Naive thymus-derived CD4-positive, alpha-beta T cell (primary cell): Measurements from ENCODE around the gene ZDHHC14. TPM values are rescaled to one million over a fixed set of nuclear protein-coding genes. Genes with fewer than 3 reads are reported as not detected.
"Not testable (repeated sequence)": the region's sequence is repeated elsewhere in the genome, so short reads cannot be mapped to it uniquely, and the experiment has no call there.

ENCODE experiments used
- ATAC-seq: fragments of 150-1000 bp; cut with Tn5 transposase; 2 replicates; pipeline ENCODE4 v1.10.0; 2021; ENCODE audit warnings: mild to moderate bottlenecking, moderate library complexity
- CTCF ChIA-PET: fragments of 350-600 bp; sonication (Branson Sonifier 250); formaldehyde crosslinking; loops from one replicate; lab custom pipeline; 2021; ENCODE audit warnings: antibody characterized with exemption; lab: Charles Lee
- POLR2A ChIA-PET: fragments of 350-600 bp; sonication (Branson Sonifier 250); formaldehyde crosslinking; loops from one replicate; lab custom pipeline; 2021; ENCODE audit warnings: antibody characterized with exemption, inconsistent platforms; lab: Charles Lee
- DNase-seq, 9 donors: peaks; one replicate each; pipeline versions ENCODE4 v3.0.0 to v3.0.0-alpha.2; 2020 to 2022; ENCODE audit warnings: mixed read lengths in 1 of 9
- H3K27ac ChIP-seq: one replicate; pipeline ENCODE4 v1.7.0; 2013; ENCODE audit warnings: mild to moderate bottlenecking, low read depth, low read length, moderate library complexity
- H3K27me3 ChIP-seq, 2 donors: one replicate each; pipeline ENCODE4 v1.7.0; 2013; ENCODE audit warnings: low read length in 2 of 2, mild to moderate bottlenecking in 2 of 2, moderate library complexity in 2 of 2; ENCODE audit not compliant: control insufficient read depth in 2 of 2, insufficient read depth in 2 of 2
- H3K36me3 ChIP-seq, 3 experiments: 1 replicate in 2 of 3; 2 replicates in 1 of 3; pipeline ENCODE4 v1.7.0; 2013; ENCODE audit warnings: low read length in 3 of 3, mild to moderate bottlenecking in 3 of 3, moderate library complexity in 1 of 3; ENCODE audit not compliant: insufficient read depth in 3 of 3, control insufficient read depth in 2 of 3
- H3K4me1 ChIP-seq, 2 donors: one replicate each; pipeline ENCODE4 v1.7.0; 2013; ENCODE audit warnings: low read length in 2 of 2, mild to moderate bottlenecking in 2 of 2, moderate library complexity in 1 of 2; ENCODE audit not compliant: control insufficient read depth in 2 of 2, insufficient read depth in 2 of 2
- H3K4me3 ChIP-seq: 2 replicates; pipeline ENCODE4 v1.7.0; 2013; ENCODE audit warnings: mild to moderate bottlenecking, low read length
- H3K9me3 ChIP-seq, 3 experiments: 1 replicate in 2 of 3; 2 replicates in 1 of 3; pipeline ENCODE4 v1.7.0; 2013; ENCODE audit warnings: low read length in 3 of 3; ENCODE audit not compliant: control insufficient read depth in 2 of 3
- H3K27ac Mint-ChIP-seq, 9 donors: one replicate each; pipeline ENCODE4 v1.8.0; 2020 to 2022; ENCODE audit warnings: mixed read lengths in 9 of 9, mild to moderate bottlenecking in 8 of 9, moderate library complexity in 5 of 9, inconsistent platforms in 2 of 9
- H3K27me3 Mint-ChIP-seq, 5 donors: one replicate each; pipeline ENCODE4 v1.8.0; 2021 to 2022; ENCODE audit warnings: mixed read lengths in 5 of 5, mild to moderate bottlenecking in 1 of 5
- H3K36me3 Mint-ChIP-seq, 5 donors: one replicate each; pipeline ENCODE4 v1.8.0; 2020 to 2022; ENCODE audit warnings: mixed read lengths in 5 of 5, mild to moderate bottlenecking in 3 of 5, inconsistent platforms in 1 of 5
- H3K4me1 Mint-ChIP-seq, 7 donors: one replicate each; pipeline ENCODE4 v1.8.0; 2020 to 2022; ENCODE audit warnings: mixed read lengths in 7 of 7, mild to moderate bottlenecking in 3 of 7, inconsistent platforms in 1 of 7
- H3K4me3 Mint-ChIP-seq, 10 donors: one replicate each; pipeline ENCODE4 v1.8.0; 2020 to 2022; ENCODE audit warnings: mild to moderate bottlenecking in 10 of 10, mixed read lengths in 10 of 10, moderate library complexity in 6 of 10, inconsistent platforms in 2 of 10
- H3K9me3 Mint-ChIP-seq, 11 donors: one replicate each; pipeline ENCODE4 v1.8.0; 2020 to 2022; ENCODE audit warnings: mixed read lengths in 11 of 11, mild to moderate bottlenecking in 4 of 11, inconsistent platforms in 1 of 11, moderate library complexity in 1 of 11
- intact Hi-C, 2 donors: fragments of 100-400 bp; cut with micrococcal nuclease; formaldehyde crosslinking; loops; one replicate each; pipeline ENCODE4 v1.15.1; 2023
- polyA plus RNA-seq, 2 donors: library from polyadenylated mRNA; unstranded; fragments of 300-500 nt; fragmentation: Illumina TruSeq; gene quantifications; one replicate each; pipeline ENCODE4 v1.2.3, GENCODE V29; 2021
- total RNA-seq, 6 experiments: library from RNA in 5 of 6; stranded (reverse) in 5 of 6; gene quantifications; 1 replicate in 5 of 6; 2 replicates in 1 of 6; pipeline ENCODE4 v1.2.3 and lab custom pipeline; 2021 to 2026

The ZDHHC14 gene
- total and polyA plus RNA-seq, 7 experiments from 2014 or later: 0.13 to 18.2 (median 0.95) TPM

DNA sequence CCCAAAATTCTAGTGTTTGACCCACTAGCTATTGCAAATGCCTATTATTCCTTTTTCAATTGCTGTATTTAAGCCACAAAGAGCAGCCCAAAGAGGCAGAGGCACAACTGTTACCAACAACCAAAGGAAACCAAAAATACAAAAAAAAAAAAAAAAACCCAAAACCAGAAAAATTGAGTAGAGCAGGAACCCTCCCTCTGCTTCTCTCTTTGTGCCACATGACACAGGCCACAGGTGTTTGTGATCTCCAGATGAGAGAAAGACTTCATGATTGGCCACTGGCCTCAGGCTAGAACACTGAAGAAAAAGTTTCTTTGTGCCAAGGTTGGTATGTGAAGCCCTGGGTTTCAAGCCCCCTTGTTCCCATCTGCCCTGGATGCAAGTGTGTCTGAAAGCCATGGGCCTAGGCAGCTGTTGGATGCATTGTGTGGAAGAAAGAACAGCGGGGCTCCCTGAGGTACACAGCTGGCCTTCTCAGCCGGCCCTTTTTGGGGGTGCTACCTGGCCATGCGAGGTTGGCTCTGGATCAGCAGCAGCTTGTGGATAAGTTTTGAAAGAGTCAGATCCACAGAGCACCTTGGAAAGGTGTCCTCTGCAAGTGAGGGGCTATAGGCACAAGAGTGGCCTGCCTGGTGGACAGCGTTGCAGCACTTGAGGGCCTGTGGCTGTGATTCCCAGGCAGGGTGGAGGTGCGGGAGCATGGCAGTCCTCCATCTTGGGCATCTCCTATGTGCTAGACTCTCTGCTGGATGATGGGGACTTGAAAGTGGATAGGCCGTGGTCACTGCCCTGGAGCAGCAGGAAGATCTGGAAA, 204.5 kb downstream of the ZDHHC14 start:
- Mint-ChIP-seq H3K36me3 (peaks cover 0 to 38% (median 10%) of the 10 kb centered on the region in 5 donors), H3K9me3 (peaks cover 5 to 31% (median 13%) of the 10 kb centered on the region in 11 donors), H3K27me3 (peaks cover 0 to 13% (median 0%) of the 10 kb centered on the region in 5 donors), H3K4me3 (peak overlapping the region in 5 of 10 donors; percentile 12 to 54 (median 26)), H3K27ac (peak overlapping the region in 1 of 9 donors; percentile 56), H3K4me1 (peaks cover 4 to 23% (median 13%) of the 10 kb centered on the region in 7 donors)
- DNase-seq: peak in 6 of 9 donors; percentile 16 to 62 (median 32)
- CTCF ChIA-PET: no interaction called here
- H3K4me3 ChIP-seq: no peak overlapping the region
- H3K27me3 ChIP-seq: no peaks in the 10 kb centered on the region
- peaks cover 0 to 9% (median 0%) of the 10 kb centered on the region in 3 experiments for H3K9me3 ChIP-seq
- H3K27ac ChIP-seq: no peak overlapping the region
- intact Hi-C loops: loop anchor here in 1 of 2 donors (1.0 kb wide), 1 partner anchor 15 kb away; no protein-coding TSS in a partner anchor
- ATAC-seq: peak; percentile 60
- H3K36me3 ChIP-seq: no peaks in the 10 kb centered on the region
- peaks cover 0 to 6% of the 10 kb centered on the region in 2 donors for H3K4me1 ChIP-seq
- POLR2A ChIA-PET: no interaction called here

DNA sequence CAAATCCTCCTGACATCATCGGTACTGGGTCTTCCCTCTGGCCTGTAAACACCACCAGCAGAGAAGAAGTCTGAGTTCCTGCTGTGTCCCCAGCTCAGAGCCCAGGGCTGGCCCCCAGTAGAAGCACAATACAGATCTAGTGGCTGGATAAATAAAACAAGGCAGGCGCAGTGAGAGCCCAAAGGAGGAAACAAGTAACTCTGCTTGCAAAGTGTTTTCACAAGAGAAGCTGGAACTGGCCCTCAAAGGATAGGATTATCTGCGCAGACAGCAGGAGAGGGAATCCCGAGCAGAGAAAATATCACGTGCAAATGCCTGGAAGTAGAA, 205.1 kb downstream of the ZDHHC14 start:
- POLR2A ChIA-PET: no interaction called here

DNA sequence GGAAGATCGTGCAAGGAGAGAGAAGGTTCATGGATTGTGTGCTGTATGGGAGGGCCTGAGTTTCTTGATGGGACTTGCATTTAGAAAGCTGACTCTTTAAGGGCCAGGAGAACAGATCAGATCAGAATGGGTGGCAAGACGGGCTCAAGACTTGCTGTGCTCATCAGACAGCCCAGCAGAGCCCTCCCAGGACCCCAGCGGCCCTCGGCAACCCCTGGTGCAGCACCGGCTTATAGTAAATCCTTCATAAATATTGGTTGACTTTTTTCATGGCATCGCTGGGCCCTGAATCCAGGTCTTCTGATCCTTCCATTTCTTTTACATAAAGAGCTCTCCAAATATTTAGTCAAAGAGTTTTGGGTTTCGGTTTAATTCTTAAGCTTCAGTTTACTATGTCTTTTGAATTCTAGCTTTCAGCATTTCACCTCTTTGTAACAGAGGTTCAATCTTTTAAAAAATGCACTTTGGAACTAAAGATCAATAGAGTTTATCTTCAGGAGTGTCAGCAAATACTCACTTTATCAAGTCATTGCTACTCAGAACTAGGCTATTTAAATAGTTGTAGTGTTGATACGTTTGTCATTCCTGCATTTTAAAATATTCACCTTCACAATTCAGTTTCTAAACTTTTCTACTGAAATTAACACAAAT, 205.6 kb downstream of the ZDHHC14 start:
- H3K27ac ChIP-seq: no peak overlapping the region
- H3K36me3 Mint-ChIP-seq: peaks cover 0 to 35% (median 10%) of the 10 kb centered on the region in 5 donors
- peaks cover 0 to 6% of the 10 kb centered on the region in 2 donors for H3K4me1 ChIP-seq
- peaks cover 9 to 34% (median 18%) of the 10 kb centered on the region in 11 donors for H3K9me3 Mint-ChIP-seq
- POLR2A ChIA-PET: no interaction called here
- H3K4me1 Mint-ChIP-seq: peaks cover 4 to 23% (median 13%) of the 10 kb centered on the region in 7 donors
- ATAC-seq (no peak), DNase-seq (no peak)
- H3K9me3 ChIP-seq: peaks cover 0 to 11% (median 0%) of the 10 kb centered on the region in 3 experiments
- no peaks in the 10 kb centered on the region for H3K36me3 ChIP-seq
- CTCF ChIA-PET: interaction anchor here (1.0 to 1.3 kb wide), 2 partner anchors 9 to 225 kb away, joined by 3 read pairs; no protein-coding TSS in a partner anchor
- intact Hi-C loops: no loop called here
- peak overlapping the region in 1 of 9 donors; percentile 62 for H3K27ac Mint-ChIP-seq
- no peak overlapping the region for H3K4me3 ChIP-seq
- H3K27me3 ChIP-seq: no peaks in the 10 kb centered on the region
- peaks cover 0 to 3% (median 0%) of the 10 kb centered on the region in 5 donors for H3K27me3 Mint-ChIP-seq
- H3K4me3 Mint-ChIP-seq: no peak overlapping the region

More for the DNA sequence above, 205.1 kb downstream of the ZDHHC14 start:
- peaks cover 5 to 34% (median 14%) of the 10 kb centered on the region in 11 donors for H3K9me3 Mint-ChIP-seq
- CTCF ChIA-PET: interaction anchor here (1.0 kb wide), 1 partner anchor 224 kb away, joined by 3 read pairs; no protein-coding TSS in a partner anchor
- peaks cover 0 to 35% (median 10%) of the 10 kb centered on the region in 5 donors for H3K36me3 Mint-ChIP-seq
- H3K4me3 ChIP-seq: no peak overlapping the region
- peaks cover 0 to 8% (median 0%) of the 10 kb centered on the region in 5 donors for H3K27me3 Mint-ChIP-seq
- no peaks in the 10 kb centered on the region for H3K27me3 ChIP-seq
- H3K4me1 Mint-ChIP-seq: peaks cover 4 to 23% (median 13%) of the 10 kb centered on the region in 7 donors
- H3K36me3 ChIP-seq: no peaks in the 10 kb centered on the region
- intact Hi-C loops: no loop called here
- no peak for ATAC-seq
- H3K27ac Mint-ChIP-seq: peak overlapping the region in 1 of 9 donors; percentile 62
- peaks cover 0 to 11% (median 0%) of the 10 kb centered on the region in 3 experiments for H3K9me3 ChIP-seq
- H3K4me1 ChIP-seq: peaks cover 0 to 6% of the 10 kb centered on the region in 2 donors
- H3K27ac ChIP-seq: no peak overlapping the region
- H3K4me3 Mint-ChIP-seq: no peak overlapping the region
- no peak for DNase-seq

GRCh38 chr6:157587127-157587926, 206.3 kb downstream of the ZDHHC14 start:
- Mint-ChIP-seq H3K9me3 (peaks cover 9 to 31% (median 18%) of the 10 kb centered on the region in 11 donors), H3K27me3 (peaks cover 0 to 3% (median 0%) of the 10 kb centered on the region in 5 donors), H3K36me3 (peaks cover 0 to 31% (median 10%) of the 10 kb centered on the region in 5 donors), H3K4me1 (peaks cover 4 to 23% (median 13%) of the 10 kb centered on the region in 7 donors), H3K4me3 (no peak overlapping the region), H3K27ac (no peak overlapping the region)
- no peak overlapping the region for H3K27ac ChIP-seq
- ATAC-seq: no peak
- no peak for DNase-seq
- no peak overlapping the region for H3K4me3 ChIP-seq
- ChIA-PET CTCF (interaction anchor here (1.0 to 1.3 kb wide), 2 partner anchors 9 to 226 kb away, joined by 3 read pairs; no protein-coding TSS in a partner anchor), POLR2A (interaction anchor here (0.6 kb wide), 1 partner anchor 15 kb away, joined by 3 read pairs; no protein-coding TSS in a partner anchor)
- intact Hi-C loops: no loop called here
- peaks cover 0 to 11% (median 0%) of the 10 kb centered on the region in 3 experiments for H3K9me3 ChIP-seq
- no peaks in the 10 kb centered on the region for H3K27me3 ChIP-seq
- no peaks in the 10 kb centered on the region for H3K36me3 ChIP-seq
- H3K4me1 ChIP-seq: peaks cover 0 to 6% of the 10 kb centered on the region in 2 donors

DNA sequence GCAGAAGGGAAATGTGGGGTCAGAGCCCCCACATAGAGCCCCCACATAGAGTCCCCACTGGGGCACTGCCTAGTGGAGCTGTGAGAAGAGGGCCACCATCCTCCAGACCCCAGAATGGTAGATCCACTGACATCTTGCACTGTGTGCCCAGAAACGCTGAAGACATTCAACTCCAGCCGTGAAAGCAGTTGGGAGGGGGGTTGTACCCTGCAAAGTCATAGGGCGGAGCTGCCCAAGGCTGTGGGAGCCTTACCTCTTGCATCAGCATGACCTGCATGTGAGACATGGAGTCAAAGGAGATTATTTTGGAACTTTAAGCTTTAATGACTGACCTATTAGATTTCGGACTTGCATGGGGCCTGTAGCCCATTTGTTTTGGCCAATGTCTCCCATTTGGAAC, 209.7 kb downstream of the ZDHHC14 start:
- H3K4me3 Mint-ChIP-seq, H3K36me3 ChIP-seq, H3K4me3 ChIP-seq, POLR2A ChIA-PET, H3K27me3 Mint-ChIP-seq, ATAC-seq, H3K4me1 ChIP-seq, DNase-seq, H3K27me3 ChIP-seq, intact Hi-C loops, H3K4me1 Mint-ChIP-seq, CTCF ChIA-PET, H3K27ac ChIP-seq: not testable (repeated sequence)
- H3K36me3 Mint-ChIP-seq: peaks cover 0 to 20% (median 9%) of the 10 kb centered on the region in 5 donors
- H3K9me3 ChIP-seq: peaks cover 0 to 11% (median 0%) of the 10 kb centered on the region in 3 experiments
- peak overlapping the region in 1 of 9 donors; percentile 35 for H3K27ac Mint-ChIP-seq
- H3K9me3 Mint-ChIP-seq: peaks cover 9 to 31% (median 16%) of the 10 kb centered on the region in 11 donors

- Mint-ChIP-seq H3K27ac (no peak overlapping the region), H3K4me3 (no peak overlapping the region), H3K4me1 (peaks cover 0 to 2% (median 0%) of the 10 kb centered on the region in 7 donors), H3K27me3 (no peaks in the 10 kb centered on the region), H3K9me3 (peaks cover 9 to 31% (median 16%) of the 10 kb centered on the region in 11 donors), H3K36me3 (peaks cover 0 to 20% (median 9%) of the 10 kb centered on the region in 5 donors)
- intact Hi-C loops: no loop called here
- H3K9me3 ChIP-seq: peaks cover 0 to 11% (median 0%) of the 10 kb centered on the region in 3 experiments
- H3K36me3 ChIP-seq: no peaks in the 10 kb centered on the region
- DNase-seq (peak in 2 of 9 donors; percentile 4 to 7), ATAC-seq (peak; percentile 34)
- no peak overlapping the region for H3K4me3 ChIP-seq
- CTCF ChIA-PET: no interaction called here
- H3K27ac ChIP-seq: no peak overlapping the region
- POLR2A ChIA-PET: no interaction called here
- H3K27me3 ChIP-seq: no peaks in the 10 kb centered on the region
- no peaks in the 10 kb centered on the region for H3K4me1 ChIP-seq
These were observed 211.6 kb downstream of the ZDHHC14 start for GRCh38 chr6:157592541-157592940.
